Neuron (in vitro differentiated cells): Measurements from ENCODE around the gene PKD2L1.

Experiments used
- H2AFZ ChIP-seq: one replicate; pipeline ENCODE4 v1.6.1; 2013; ENCODE audit warnings: low read depth, mild to moderate bottlenecking, inconsistent platforms, low read length, moderate library complexity
- H3K27me3 ChIP-seq: one replicate; pipeline ENCODE4 v1.6.1; 2013; ENCODE audit warnings: low read length; ENCODE audit not compliant: insufficient read depth
- H3K36me3 ChIP-seq: one replicate; pipeline ENCODE4 v1.6.1; 2013; ENCODE audit warnings: low read length; ENCODE audit not compliant: insufficient read depth
- H3K4me1 ChIP-seq: one replicate; pipeline ENCODE4 v1.6.1; 2013; ENCODE audit warnings: low read length; ENCODE audit not compliant: insufficient read depth
- H3K4me3 ChIP-seq: 2 replicates; pipeline ENCODE4 v1.5.1; 2013; ENCODE audit warnings: mild to moderate bottlenecking, low read length, moderate library complexity
- H3K9me3 ChIP-seq: one replicate; pipeline ENCODE4 v1.6.1; 2013; ENCODE audit warnings: low read length

Gene PKD2L1

DNA sequence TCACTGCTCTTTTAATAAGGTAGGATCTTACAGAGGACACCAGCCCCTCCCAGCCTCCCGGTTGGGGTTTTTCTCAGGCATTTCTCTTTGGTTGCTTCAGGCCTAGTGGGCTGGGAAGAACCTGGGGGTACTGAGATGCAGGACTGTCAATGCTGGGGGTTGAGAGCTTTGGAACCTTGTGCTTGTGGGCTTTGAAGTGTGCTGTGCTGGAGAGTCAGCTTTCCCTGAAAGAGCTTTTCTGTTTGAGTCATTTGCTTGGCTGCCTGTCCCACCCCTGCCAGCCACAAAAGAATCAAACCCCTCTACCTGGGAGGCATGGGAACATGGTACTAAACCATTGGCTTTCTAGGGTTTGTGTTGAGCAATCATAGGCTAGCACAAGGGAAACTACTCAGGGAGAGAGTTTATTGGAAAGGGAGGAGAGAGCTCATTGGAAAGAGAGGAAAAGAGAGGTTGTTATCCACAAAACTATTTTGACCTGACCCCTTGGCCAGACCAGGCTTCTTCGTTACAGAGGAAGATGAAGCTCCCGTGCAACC is 18.4 kb upstream of the PKD2L1 start:
- peak overlapping the region; percentile 82 for H3K4me3 ChIP-seq
- H3K36me3 ChIP-seq = peaks cover 52% of the 10 kb centered on the region

DNA sequence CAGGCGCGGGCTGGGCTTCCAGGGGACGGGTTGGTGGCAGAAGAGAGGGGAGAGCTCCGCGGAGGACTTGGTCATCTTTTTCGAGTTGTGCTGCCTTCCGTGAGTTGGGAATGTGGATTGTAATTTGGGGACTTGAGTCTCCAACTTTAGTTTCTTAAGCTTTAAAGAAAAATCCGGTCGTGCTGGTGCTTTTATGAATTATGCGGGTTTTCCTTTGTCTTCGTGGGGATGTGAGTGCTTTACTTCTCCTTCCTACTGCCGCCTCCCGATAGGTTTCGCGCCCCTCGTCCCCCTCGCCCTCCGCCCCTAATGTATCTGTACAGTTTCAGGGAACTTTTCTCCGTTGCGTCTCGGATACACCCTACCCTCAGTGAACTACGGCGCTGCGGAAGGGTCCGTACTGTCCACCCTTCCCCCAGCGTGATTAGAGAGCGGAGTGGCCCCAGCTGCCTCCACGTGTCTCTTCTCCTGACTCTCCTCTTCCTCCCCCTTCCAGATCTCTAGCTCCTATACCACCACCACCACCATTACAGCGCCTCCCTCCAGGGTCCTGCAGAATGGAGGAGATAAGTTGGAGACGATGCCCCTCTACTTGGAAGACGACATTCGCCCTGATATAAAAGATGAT is 17.7 kb upstream of the PKD2L1 start:
- Histone ChIP-seq H3K27me3 (no peaks in the 10 kb centered on the region), H3K36me3 (peaks cover 46% of the 10 kb centered on the region), H3K9me3 (no peaks in the 10 kb centered on the region), H2AFZ (no peak overlapping the region), H3K4me1 (peaks cover 45% of the 10 kb centered on the region), H3K4me3 (peak overlapping the region; percentile 82)

More for the DNA sequence above, 18.4 kb upstream of the PKD2L1 start:
- peaks cover 45% of the 10 kb centered on the region for H3K4me1 ChIP-seq
- no peaks in the 10 kb centered on the region for H3K27me3 ChIP-seq
- no peak overlapping the region for H2AFZ ChIP-seq
- no peaks in the 10 kb centered on the region for H3K9me3 ChIP-seq

DNA sequence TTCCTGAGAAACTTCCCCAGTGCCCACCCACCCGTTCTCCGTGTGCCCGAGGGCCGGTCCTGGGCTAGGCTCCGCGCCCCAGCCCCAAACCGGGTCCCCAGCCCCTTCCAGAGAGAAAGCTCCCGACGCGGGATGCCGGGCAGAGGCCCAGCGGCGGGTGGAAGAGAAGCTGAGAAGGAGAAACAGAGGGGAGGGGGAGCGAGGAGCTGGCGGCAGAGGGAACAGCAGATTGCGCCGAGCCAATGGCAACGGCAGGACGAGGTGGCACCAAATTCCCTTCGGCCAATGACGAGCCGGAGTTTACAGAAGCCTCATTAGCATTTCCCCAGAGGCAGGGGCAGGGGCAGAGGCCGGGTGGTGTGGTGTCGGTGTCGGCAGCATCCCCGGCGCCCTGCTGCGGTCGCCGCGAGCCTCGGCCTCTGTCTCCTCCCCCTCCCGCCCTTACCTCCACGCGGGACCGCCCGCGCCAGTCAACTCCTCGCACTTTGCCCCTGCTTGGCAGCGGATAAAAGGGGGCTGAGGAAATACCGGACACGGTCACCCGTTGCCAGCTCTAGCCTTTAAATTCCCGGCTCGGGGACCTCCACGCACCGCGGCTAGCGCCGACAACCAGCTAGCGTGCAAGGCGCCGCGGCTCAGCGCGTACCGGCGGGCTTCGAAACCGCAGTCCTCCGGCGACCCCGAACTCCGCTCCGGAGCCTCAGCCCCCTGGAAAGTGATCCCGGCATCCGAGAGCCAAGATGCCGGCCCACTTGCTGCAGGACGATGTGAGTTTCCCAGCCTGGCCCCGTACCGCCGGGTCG is 16.9 kb upstream of the PKD2L1 start, which contains the start of gene SCD:
Gene SCD (plus strand): TSS at position 469 of the 803 bp plus-strand sequence. CDS start 272 bp downstream, at position 741.
- Histone ChIP-seq H2AFZ (no peak within 1 kb of the TSS), H3K36me3 (peaks cover 39% of the 10 kb centered on the region), H3K4me1 (peaks cover 45% of the 10 kb centered on the region), H3K9me3 (no peaks in the 10 kb centered on the region), H3K4me3 (peak within 1 kb of the TSS; percentile 82), H3K27me3 (no peaks in the 10 kb centered on the region)

DNA sequence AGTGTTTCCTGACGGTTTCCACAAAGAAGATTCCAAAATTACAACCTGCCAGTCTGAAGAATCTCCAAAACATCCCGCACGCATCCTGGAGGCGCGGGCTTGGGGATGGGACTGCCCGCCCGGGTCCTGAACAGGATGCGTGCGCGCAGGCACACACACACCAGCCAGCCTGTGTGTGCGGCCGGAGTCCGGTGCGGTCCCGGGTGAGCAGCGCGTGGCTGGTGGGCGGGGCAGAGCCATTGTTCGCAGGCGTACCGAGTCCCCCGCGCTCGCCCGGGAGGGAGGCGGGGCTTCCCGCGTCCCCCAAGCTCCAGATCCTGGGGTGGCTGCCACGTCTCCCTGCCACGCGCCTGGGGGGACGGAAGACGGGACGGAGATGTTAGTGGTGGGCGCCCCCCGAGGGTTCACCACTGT is 16.3 kb upstream of the PKD2L1 start:
- no peak overlapping the region for H2AFZ ChIP-seq

DNA sequence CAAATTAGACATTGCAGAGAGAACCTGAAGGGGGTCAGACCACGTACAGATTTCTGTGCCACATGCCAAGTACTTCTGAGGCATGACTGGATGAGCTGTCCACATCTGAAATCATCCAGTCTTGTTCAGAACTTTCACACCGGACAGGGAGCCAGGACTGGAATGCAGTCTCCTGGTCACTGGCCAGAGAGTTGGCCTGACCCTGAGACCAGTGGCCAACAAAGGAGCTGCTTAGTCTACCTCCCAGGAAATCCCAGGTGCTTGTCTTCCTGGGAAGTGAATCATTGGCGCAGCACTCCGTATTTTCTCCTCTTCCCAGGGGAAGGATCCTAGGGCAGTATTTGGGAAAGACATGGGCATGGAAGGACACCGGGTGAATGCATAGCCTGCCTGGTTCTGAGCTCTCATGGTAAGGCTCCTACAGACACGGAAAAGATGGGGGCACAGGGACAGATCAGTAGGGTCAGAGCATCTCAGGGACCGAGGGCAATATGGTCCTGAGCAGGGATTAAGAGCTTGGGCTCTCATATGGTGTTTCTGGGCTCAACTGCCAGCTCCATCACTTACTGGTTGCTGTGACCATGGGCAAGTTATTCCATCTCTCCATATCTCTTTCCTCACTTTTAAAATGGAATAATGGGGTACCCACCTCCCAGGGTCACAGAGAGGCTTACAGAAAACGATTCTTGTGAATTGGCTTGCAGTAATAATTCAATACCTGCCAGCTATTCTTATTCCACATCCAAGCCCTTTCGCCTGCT is 15.7 kb upstream of the PKD2L1 start:
- Histone ChIP-seq H3K9me3 (no peaks in the 10 kb centered on the region), H2AFZ (no peak overlapping the region), H3K4me1 (peaks cover 48% of the 10 kb centered on the region), H3K36me3 (peaks cover 27% of the 10 kb centered on the region), H3K4me3 (peak overlapping the region; percentile 82), H3K27me3 (no peaks in the 10 kb centered on the region)

More for the DNA sequence above, 16.3 kb upstream of the PKD2L1 start:
- Histone ChIP-seq H3K27me3 (no peaks in the 10 kb centered on the region), H3K36me3 (peaks cover 33% of the 10 kb centered on the region), H3K4me1 (peaks cover 48% of the 10 kb centered on the region), H3K9me3 (no peaks in the 10 kb centered on the region), H3K4me3 (peak overlapping the region; percentile 82)

DNA sequence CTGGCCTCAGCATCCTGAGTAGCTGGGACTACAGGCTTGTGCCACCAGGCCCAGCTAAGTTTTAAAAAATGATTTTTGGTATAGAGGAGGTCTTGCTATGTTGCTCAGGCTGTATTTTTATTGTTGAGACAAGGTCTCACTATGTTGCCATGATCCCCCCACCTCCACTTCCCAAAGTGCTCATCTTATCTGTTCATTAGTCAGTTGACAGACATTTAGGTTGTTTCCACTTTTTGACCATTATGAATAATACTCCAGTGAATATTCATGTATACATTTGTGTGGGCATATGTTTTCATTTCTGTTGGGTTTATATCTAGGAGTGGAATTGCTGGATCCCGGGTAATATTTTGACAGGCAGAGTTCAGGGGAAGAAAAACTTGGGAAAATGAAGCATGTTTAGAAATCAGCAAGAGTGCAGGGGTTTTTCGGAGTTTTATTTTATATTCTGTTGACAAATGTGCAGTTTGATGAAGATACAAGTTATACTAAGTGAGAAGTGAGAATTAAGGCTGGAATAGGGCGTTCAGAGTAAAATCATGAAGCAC is 14.3 kb upstream of the PKD2L1 start:
- Histone ChIP-seq H3K27me3 (no peaks in the 10 kb centered on the region), H3K4me1 (peaks cover 34% of the 10 kb centered on the region), H3K36me3 (peaks cover 13% of the 10 kb centered on the region), H3K4me3 (no peak overlapping the region), H3K9me3 (no peaks in the 10 kb centered on the region), H2AFZ (no peak overlapping the region)

DNA sequence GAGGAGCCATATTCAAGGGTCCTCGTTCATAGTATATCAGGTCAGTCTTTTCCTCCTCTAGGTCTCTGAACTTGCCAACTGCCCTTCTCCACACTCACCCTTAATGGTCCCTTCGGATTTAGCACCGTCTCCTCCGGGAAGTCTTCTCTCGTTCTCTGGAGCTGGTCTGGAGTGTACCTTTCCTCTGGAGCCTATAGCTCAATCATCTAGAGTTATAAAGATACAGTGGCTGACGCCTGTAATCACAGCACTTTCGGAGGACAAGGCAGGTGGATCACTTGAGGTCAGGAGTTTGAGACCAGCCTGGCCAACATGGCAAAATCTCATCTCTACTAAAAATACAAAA is 12.6 kb upstream of the PKD2L1 start:
- no peaks in the 10 kb centered on the region for H3K9me3 ChIP-seq
- no peaks in the 10 kb centered on the region for H3K36me3 ChIP-seq
- H2AFZ ChIP-seq = no peak overlapping the region
- H3K4me3 ChIP-seq = no peak overlapping the region
- no peaks in the 10 kb centered on the region for H3K27me3 ChIP-seq
- H3K4me1 ChIP-seq = peaks cover 19% of the 10 kb centered on the region

DNA sequence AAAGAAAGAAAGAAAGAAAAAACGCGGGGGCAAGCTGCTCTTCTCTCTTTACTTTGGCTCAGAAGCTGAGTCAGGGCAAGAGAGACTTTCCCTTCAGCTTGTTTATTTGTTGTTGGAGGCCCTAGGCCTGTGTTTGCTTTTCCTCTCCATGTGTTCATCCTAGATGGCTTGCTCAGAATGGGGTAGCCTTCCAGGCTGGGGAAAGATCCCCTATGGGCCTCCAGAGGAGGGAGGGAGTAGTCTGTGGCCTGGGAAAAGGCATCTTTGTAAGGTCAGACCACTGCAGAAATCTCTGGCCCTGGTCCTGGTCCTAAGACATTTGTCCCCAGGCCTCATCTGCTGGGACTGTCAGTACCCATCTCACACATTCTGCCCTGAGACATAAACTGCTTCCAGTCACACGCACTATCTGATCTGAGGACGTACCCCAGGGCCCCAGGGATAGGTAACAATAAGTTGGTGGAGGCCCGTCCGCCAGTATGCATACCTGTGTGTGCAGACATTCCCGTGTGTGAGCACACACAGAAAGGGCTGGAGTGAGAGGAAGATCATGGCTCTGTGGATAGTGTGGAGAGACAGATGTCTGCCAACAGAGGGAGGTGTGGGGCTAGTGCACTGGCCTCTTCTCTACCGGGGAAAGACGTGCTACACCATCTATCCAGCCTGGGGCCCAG is 12.1 kb upstream of the PKD2L1 start:
- no peak overlapping the region for H2AFZ ChIP-seq
- H3K27me3 ChIP-seq = no peaks in the 10 kb centered on the region
- H3K36me3 ChIP-seq = no peaks in the 10 kb centered on the region
- H3K9me3 ChIP-seq = no peaks in the 10 kb centered on the region
- H3K4me3 ChIP-seq = no peak overlapping the region
- peaks cover 19% of the 10 kb centered on the region for H3K4me1 ChIP-seq

DNA sequence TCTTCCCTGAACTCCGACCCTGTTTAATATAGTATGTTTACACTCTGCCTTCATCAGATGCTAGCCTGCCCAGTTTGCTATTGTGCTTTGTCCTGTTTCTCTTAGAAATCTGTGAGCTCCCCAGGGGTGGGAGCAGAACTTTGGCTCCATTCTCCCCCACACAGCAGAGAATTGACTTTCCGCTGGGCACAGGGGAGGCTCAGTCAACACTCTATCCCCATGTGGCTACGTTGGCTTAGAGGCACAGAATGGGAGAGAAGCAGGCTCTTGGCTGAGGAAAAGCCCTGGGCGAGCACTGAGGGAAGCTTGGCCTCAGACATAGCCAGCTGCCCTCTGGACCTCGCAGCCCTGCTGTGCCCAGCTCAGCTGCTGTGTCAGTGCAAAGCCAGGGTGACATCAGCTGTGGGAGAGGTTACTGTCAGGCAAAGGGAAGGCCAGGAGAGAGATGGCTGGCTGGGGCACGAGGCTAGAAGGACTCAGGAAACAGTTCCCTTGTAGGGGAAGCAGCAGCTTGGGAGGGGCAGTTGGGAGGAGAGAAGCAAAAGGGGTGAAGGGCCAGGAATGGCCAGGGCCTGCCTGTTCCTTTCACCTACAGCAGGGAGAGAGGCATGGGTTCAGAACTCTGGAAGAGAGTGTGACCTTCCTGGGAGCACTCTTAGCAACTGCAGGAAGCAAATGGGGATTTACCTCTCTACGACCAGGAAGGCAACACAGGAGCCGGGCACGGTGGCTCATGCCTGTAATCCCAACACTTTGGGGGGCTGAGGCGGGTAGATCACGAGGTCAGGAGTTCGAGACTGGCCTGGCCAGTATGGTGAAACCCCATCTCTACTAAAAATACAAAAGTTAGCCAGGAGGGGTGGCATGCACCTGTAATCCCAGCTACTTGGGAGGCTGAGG is 11.2 kb upstream of the PKD2L1 start:
- Histone ChIP-seq H3K4me1 (peaks cover 18% of the 10 kb centered on the region), H2AFZ (no peak overlapping the region), H3K36me3 (no peaks in the 10 kb centered on the region), H3K27me3 (no peaks in the 10 kb centered on the region), H3K4me3 (no peak overlapping the region), H3K9me3 (no peaks in the 10 kb centered on the region)

DNA sequence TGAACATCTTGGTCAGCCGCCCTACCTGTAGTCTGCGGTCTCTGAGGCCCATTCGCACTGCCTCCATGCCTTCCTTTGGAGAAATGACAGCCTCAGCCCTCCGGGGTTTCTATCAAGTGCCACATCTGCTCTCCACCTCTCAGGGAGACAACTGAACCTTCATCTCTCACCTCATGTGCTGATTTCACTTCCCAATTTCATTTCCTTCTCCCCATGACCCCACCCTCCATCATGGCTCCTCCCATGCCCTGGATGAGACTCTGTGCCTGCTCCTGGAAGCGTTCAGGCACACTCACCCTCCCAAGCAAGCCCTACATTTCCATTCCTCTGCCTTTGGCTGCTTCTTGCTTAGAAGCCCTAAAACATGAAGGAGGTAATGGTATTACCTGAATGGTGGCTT is 9.2 kb upstream of the PKD2L1 start:
- no peaks in the 10 kb centered on the region for H3K9me3 ChIP-seq
- no peaks in the 10 kb centered on the region for H3K27me3 ChIP-seq
- H3K4me3 ChIP-seq = no peak overlapping the region
- H2AFZ ChIP-seq = no peak overlapping the region
- peaks cover 9% of the 10 kb centered on the region for H3K4me1 ChIP-seq
- H3K36me3 ChIP-seq = no peaks in the 10 kb centered on the region

DNA sequence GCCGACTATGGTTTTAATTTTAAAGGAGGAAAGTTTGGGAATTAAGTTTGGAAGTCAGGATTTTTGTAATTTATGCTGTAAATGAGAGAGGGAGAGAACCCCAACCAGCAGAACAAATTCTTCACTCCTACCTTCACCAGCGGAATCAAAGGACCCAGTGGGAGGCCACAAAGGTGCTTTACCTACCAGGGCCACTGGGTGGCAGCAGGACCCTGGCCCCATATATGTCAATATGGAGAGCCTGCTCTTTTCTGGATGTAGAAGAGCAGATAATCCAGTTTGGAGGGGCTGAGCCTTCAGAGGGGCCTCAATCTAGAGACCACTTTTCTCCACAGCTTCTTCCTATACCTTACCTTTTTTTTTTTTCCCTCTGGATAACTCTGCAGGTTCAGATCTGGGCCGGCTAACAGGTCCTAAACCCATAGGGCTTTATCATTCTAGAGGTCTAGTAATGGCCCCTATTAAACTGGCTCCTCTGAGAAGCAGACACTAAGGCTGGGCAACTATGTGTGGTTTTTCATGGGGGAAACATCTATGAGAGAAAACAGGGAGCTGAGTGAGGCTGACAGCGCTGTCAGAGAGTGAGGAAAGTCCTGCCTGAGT is 8.5 kb upstream of the PKD2L1 start:
- Histone ChIP-seq H2AFZ (no peak overlapping the region), H3K27me3 (no peaks in the 10 kb centered on the region), H3K36me3 (no peaks in the 10 kb centered on the region), H3K4me1 (peaks cover 14% of the 10 kb centered on the region), H3K4me3 (no peak overlapping the region), H3K9me3 (no peaks in the 10 kb centered on the region)
